ENCODE results near the gene TOMM5.
A peak's percentile ranks its signal among the peaks of the same experiment; 100 is the strongest.

The TOMM5 gene

GRCh38 chr9:37592108-37592951 is at the start of gene TOMM5:
TSS of gene TOMM5 (minus strand) at chr9:37592597. CDS start at chr9:37592532, 65 bp downstream.
- peak; percentile 81 for DNase-seq (ENCODE audit: low read depth)

DNA sequence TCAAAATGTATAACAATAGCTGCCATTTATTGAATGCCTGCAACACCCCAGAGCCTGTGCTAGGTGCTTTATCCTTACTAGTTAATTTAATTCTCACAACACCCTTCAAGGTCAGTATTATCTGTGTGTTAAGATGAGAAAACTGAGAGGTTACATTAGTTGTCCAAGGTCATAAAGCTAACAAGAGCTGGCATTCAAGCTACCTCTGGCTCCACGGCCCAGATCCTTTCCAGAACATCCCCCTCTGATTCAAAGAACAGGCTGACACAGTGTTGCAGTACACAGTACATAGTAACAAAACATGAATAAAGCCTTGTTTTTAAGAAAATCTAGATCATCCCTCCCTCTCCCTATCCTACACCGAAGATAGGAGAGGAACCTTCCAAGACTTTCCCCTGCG is 48.9 kb upstream of the TOMM5 start:
- DNase-seq (ENCODE audit: low read depth) = no peak

GRCh38 chr9:37640246-37640645 is 47.8 kb upstream of the TOMM5 start:
- DNase-seq (ENCODE audit: low read depth) = no peak

- no peak for DNase-seq (ENCODE audit: low read depth)
These were observed 47.4 kb upstream of the TOMM5 start for GRCh38 chr9:37639841-37640240.

DNA sequence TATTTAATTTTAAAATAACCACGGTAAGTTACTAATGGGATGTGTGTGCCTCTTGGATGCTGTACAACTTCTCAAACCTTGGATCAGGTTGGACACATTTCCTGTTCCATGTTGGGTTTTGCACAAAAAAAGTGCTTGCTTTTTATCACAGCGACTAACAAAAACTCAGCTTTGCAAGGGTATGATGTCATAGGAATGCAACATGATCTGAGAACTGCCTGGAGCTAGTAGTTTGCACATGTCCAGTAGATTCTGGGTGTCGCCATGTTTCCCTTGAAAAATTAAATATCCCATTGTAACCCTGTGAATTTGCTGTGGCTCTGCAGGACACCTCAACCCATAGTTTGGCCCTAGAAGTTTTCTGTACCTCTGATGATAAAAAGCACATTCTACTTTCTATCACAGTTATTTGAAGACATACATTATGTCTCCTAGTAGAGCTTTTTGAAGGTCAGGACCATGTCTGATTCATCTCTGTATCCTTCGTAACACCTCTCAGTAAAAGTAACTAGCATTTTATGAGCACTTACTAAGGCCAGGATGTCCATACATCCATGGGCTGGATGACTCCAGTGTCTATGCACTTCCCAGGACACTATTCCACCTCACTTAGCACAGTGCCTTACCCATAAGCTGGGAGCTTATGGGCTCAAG is 46.8 kb upstream of the TOMM5 start:
- no peak for DNase-seq (ENCODE audit: low read depth)

- no peak for DNase-seq (ENCODE audit: low read depth)
These were observed 44.4 kb upstream of the TOMM5 start for GRCh38 chr9:37636511-37637448.

- DNase-seq (ENCODE audit: low read depth) = no peak
These were observed 43.4 kb upstream of the TOMM5 start for GRCh38 chr9:37635808-37636207.

GRCh38 chr9:37632479-37632878 is 40.1 kb upstream of the TOMM5 start:
- DNase-seq (ENCODE audit: low read depth) = no peak

DNA sequence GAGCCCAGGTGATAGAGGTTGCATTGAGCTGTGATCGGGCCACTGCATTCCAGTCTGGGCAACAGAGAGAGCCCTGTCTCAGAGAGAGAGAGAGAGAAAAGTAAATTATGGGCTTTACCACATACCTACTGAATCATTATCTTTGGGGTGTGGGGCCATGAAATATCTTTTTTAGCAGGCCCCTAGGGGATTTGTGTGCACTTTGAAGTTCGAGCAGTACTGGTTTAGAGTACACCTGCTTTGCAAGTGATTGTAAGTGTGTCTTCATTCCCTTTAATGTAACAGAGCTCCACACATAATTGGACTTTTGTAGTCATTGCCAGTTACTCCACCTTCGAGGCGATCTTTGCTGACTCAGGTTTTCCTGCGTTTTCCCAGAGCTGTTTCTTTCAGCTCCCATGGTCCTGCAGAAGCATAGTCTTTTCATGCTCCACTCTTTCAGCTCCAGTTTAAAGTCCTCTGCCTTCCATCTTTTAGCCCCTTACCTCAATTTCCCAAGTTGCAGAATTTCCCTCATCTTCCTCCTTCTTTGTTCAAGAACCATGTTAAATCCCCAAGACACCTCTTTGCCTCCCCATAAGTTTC is 34.4 kb upstream of the TOMM5 start:
- DNase-seq (ENCODE audit: low read depth) = no peak

GRCh38 chr9:37625758-37626147 is 33.4 kb upstream of the TOMM5 start:
- no peak for DNase-seq (ENCODE audit: low read depth)

GRCh38 chr9:37625036-37625757 is 32.8 kb upstream of the TOMM5 start:
- DNase-seq (ENCODE audit: low read depth) = no peak

- no peak for DNase-seq (ENCODE audit: low read depth)
These were observed 31.7 kb upstream of the TOMM5 start for GRCh38 chr9:37624073-37624472.

GRCh38 chr9:37623267-37623666 is 30.9 kb upstream of the TOMM5 start:
- no peak for DNase-seq (ENCODE audit: low read depth)

GRCh38 chr9:37622462-37622861 is 30.1 kb upstream of the TOMM5 start:
- DNase-seq (ENCODE audit: low read depth) = no peak

DNA sequence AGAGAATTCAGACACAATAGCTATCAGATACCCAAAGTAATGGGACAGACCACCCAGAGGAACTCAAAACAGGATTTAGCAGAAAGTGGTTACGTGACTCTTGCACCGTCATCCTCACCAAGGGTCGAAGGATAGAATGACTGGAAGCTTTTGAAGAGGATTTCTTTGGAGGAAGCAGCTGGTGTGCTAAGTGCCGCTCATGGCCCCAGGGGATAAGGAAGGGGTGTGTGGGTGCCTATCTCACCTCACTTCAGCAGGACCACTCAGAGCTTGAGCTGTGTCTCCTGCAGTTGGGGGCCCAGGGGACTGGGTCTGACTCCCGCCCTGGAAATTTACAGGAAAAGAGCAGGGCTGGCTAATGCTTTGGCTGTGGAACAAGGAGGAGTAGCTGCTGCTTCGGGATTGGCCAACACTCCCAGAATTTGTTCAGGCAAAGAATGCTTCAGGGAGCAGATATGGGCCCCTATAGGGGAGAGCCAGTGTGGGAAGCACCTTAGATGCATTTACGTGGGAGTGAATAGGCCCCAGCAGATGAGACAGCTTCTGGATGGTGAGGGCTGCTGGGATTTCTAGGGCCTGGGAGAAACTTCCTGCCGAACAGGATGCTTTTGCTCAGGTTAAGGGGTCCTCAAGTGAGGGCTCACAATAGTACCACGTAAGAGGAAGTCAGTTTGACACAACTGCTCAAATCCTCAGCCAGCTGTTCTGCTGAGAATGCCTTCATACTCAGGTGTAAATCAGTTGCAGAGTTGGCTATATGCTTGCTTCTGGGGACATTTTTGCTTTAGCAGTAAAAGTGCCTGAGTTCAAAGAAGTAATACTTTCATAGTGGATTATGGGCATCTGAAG is 29.1 kb upstream of the TOMM5 start:
- DNase-seq (ENCODE audit: low read depth) = no peak

DNA sequence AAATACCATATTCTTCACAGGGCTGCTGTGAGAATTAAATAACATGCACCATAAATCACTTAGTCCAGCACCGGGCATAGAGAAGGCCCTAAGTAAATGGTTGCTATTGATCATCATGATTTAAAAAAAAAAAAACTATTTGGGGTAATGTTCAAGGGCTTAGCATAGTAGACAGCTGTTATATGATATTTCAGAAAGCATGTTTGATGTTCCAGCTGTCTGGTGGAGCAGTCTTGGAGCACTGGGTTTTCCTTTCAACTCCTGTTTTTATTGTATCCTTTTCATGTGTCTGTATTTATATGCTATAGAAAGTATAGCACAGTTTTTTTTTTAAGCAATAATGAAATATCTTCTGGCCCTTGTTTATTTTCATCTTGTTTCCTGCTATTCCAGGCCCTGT is 28.0 kb upstream of the TOMM5 start:
- DNase-seq (ENCODE audit: low read depth) = no peak

DNA sequence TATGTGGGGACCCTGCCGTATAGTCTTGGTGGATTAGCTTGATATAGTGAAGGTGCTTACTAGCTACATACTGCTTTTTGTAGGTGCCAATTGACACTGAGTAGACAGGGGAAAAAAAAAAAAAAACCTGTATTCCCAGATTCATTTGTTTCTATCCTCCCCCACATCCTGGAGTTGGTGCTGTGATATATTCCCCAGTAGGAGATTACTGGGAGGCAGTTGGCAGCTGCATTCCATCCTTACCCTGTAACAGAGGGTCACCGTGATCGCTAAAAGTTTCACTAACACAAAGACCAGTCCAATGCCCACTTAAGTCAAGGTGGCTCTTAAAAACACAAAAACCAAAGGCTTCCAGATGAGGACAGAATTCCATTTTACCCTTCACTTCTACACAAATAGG is 27.4 kb upstream of the TOMM5 start:
- no peak for DNase-seq (ENCODE audit: low read depth)

DNA sequence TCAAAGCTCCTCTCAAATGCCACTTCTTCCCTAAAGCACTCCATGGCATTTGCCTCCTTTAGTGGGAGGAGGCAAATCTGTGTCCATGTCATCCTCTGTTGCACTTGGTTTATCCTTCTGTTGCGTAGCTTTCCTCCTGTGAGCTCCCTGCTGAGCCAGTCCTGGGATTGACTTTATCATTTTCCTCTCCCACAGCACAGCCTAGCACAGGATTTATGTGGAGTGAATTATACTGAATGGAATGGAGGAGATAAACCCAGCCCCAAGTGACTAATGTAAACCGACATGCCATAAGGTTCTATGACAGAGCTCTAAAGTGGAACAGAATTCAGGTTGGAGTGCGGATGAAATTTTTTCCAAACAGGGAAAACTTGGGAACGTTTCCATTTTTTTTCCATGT is 26.4 kb upstream of the TOMM5 start:
- no peak for DNase-seq (ENCODE audit: low read depth)

DNA sequence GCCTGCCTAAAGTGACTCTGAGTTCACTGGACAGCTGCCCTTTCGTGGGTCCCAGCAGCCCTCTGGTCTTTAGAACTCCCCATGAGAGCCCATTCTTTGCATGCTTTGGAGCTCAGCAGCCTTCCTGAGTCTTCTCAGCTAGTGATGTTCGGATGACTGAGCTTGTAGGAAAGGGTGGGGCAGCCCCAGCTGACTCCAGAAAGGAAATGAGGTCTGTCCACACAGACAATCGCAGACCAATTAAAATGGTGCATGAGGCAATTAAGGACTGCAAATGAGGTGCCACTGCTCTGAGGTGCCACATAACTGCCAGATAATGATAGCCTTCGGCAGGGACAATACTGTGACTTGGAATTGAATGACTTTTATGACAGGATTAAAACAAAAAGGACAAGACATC is 25.4 kb upstream of the TOMM5 start:
- DNase-seq (ENCODE audit: low read depth) = no peak

- no peak for DNase-seq (ENCODE audit: low read depth)
These were observed 24.8 kb upstream of the TOMM5 start for GRCh38 chr9:37617161-37617560.

- DNase-seq (ENCODE audit: low read depth) = no peak
These were observed 19.6 kb upstream of the TOMM5 start for GRCh38 chr9:37611961-37612360.

Data from stimulated activated CD8-positive, alpha-beta memory T cell treated with anti-CD3 and anti-CD28 coated beads, Interleukin-12 subunit alpha, Interleukin-12 subunit beta, amount 100 ng/mL, for 1 hour (primary cell).